B cell (primary cell): ENCODE measurements around the gene CACNA1G. TPM values are rescaled to one million over a fixed set of nuclear protein-coding genes. Genes with fewer than 3 reads are reported as not detected.

Experiments
- ATAC-seq: fragments of 200-7000 bp; cut with Tn5 transposase; one replicate; pipeline ENCODE4 v1.10.0; 2021; ENCODE audit warnings: low read depth, mild to moderate bottlenecking, moderate number of reproducible peaks, moderate library complexity
- CTCF ChIA-PET: fragments of 350-600 bp; sonication (Branson Sonifier 250); formaldehyde crosslinking; loops from one replicate; lab custom pipeline; 2021; ENCODE audit warnings: antibody characterized with exemption, inconsistent platforms; lab: Charles Lee
- POLR2A ChIA-PET: fragments of 350-600 bp; sonication (Branson Sonifier 250); formaldehyde crosslinking; loops from one replicate; lab custom pipeline; 2021; ENCODE audit warnings: antibody characterized with exemption; lab: Charles Lee
- DNase-seq: peaks from one replicate; pipeline ENCODE4 v3.0.0; 2013
- H2AFZ ChIP-seq: 2 replicates; pipeline ENCODE4 v1.6.1; 2012; ENCODE audit warnings: mild to moderate bottlenecking, low read depth, low read length; ENCODE audit not compliant: insufficient read depth, poor library complexity, severe bottlenecking
- H3K27ac ChIP-seq, 2 donors: 1 replicate in 1 of 2; 2 replicates in 1 of 2; pipeline ENCODE4 v1.5.1; 2012 to 2013; ENCODE audit warnings: low read length in 2 of 2, mild to moderate bottlenecking in 2 of 2, moderate library complexity in 1 of 2
- H3K27me3 ChIP-seq, 4 experiments: fragments of 200-600 bp in 1 of 4; sonication (generic) in 1 of 4; replicated peaks in 1 of 4; 1 replicate in 2 of 4; 2 replicates in 2 of 4; pipeline versions ENCODE4 v1.6.1 to v1.7.0; 2013 to 2016; ENCODE audit warnings: low read length in 3 of 4, mild to moderate bottlenecking in 2 of 4, mixed read lengths in 1 of 4, moderate library complexity in 1 of 4; ENCODE audit not compliant: insufficient read depth in 4 of 4, control insufficient read depth in 3 of 4; ENCODE audit errors: control extremely low read depth in 1 of 4
- H3K36me3 ChIP-seq, 2 experiments: replicated peaks in 1 of 2; 1 replicate in 1 of 2; 2 replicates in 1 of 2; pipeline versions ENCODE4 v1.6.1 to v1.7.1; 2013; ENCODE audit warnings: low read length in 1 of 2; ENCODE audit not compliant: insufficient read depth in 2 of 2, control insufficient read depth in 1 of 2; ENCODE audit errors: control extremely low read depth in 1 of 2, extremely low read depth in 1 of 2
- H3K4me1 ChIP-seq, 2 donors: fragments of 200-600 bp in 1 of 2; sonication (generic) in 1 of 2; 1 replicate in 1 of 2; 2 replicates in 1 of 2; pipeline versions ENCODE4 v1.5.1 to v1.6.1; 2013 to 2017; ENCODE audit warnings: low read length in 2 of 2; ENCODE audit not compliant: control insufficient read depth in 2 of 2, insufficient read depth in 2 of 2
- H3K4me2 ChIP-seq: replicated peaks from 2 replicates; pipeline ENCODE3; 2012; ENCODE audit warnings: mild to moderate bottlenecking, low read depth, low read length; ENCODE audit not compliant: poor library complexity, severe bottlenecking
- H3K4me3 ChIP-seq, 5 experiments: fragments of 200-600 bp in 1 of 5; sonication (generic) in 1 of 5; 1 replicate in 3 of 5; 2 replicates in 2 of 5; pipeline versions ENCODE4 v1.5.1 to v1.7.0; 2011 to 2016; ENCODE audit warnings: low read length in 4 of 5, mild to moderate bottlenecking in 4 of 5, low read depth in 2 of 5, control low read depth in 1 of 5, moderate library complexity in 1 of 5; ENCODE audit not compliant: insufficient read depth in 1 of 5; ENCODE audit errors: control extremely low read depth in 1 of 5, extremely low read depth in 1 of 5
- H3K79me2 ChIP-seq: fragments of 200-600 bp; sonication (generic); one replicate; pipeline ENCODE4 v1.6.0; 2016; ENCODE audit warnings: low read length; ENCODE audit not compliant: control insufficient read depth, insufficient read depth
- H3K9ac ChIP-seq: fragments of 200-600 bp; sonication (generic); 2 replicates; pipeline ENCODE4 v1.6.1; 2017; ENCODE audit warnings: mild to moderate bottlenecking, low read length, moderate library complexity
- H3K9me3 ChIP-seq, 3 donors: one replicate each; pipeline versions ENCODE4 v1.6.1 to v1.7.1; 2013; ENCODE audit warnings: low read length in 2 of 3; ENCODE audit not compliant: control insufficient read depth in 2 of 3, insufficient read depth in 1 of 3; ENCODE audit errors: control extremely low read depth in 1 of 3
- H4K20me1 ChIP-seq: 2 replicates; pipeline ENCODE4 v1.6.0; 2012; ENCODE audit warnings: mild to moderate bottlenecking, low read length; ENCODE audit not compliant: insufficient read depth, control insufficient read depth, poor library complexity, severe bottlenecking
- H3K27ac Mint-ChIP-seq: one replicate; pipeline ENCODE4 v1.8.0; 2021; ENCODE audit warnings: mixed read lengths
- H3K27me3 Mint-ChIP-seq: one replicate; pipeline ENCODE4 v1.8.0; 2021; ENCODE audit warnings: mixed read lengths
- H3K4me1 Mint-ChIP-seq: one replicate; pipeline ENCODE4 v1.8.0; 2021; ENCODE audit warnings: mixed read lengths
- H3K4me3 Mint-ChIP-seq: one replicate; pipeline ENCODE4 v1.8.0; 2021; ENCODE audit warnings: mixed read lengths
- H3K9me3 Mint-ChIP-seq: one replicate; pipeline ENCODE4 v1.8.0; 2022; ENCODE audit warnings: mixed read lengths; ENCODE audit not compliant: insufficient read depth
- EZH2 ChIP-seq: IDR thresholded peaks from 2 replicates; pipeline ENCODE4 v1.6.1; 2012; ENCODE audit warnings: borderline replicate concordance, low read depth, mild to moderate bottlenecking, moderate library complexity, low read length; ENCODE audit not compliant: insufficient read depth, poor library complexity, severe bottlenecking
- WGBS: methylation state at CpG from one replicate; pipeline ENCODE4 v1.1.5; 2013; ENCODE audit warnings: missing lambda C conversion rate; ENCODE audit not compliant: insufficient coverage; 5-methylcytosine and 5-hydroxymethylcytosine counted together
- intact Hi-C: fragments of 100-400 bp; cut with micrococcal nuclease; formaldehyde crosslinking; loops from one replicate; pipeline ENCODE4 v1.10.0; 2022
- polyA plus RNA-seq: library from polyadenylated mRNA; depleted of rRNA; stranded (reverse); fragments of >200 nt; gene quantifications from 2 replicates; pipeline ENCODE4 v1.2.3, GENCODE V29; 2012
- total RNA-seq, 2 donors: library from RNA; stranded (reverse); fragments of 120-200 nt in 1 of 2; gene quantifications; 1 replicate in 1 of 2; 2 replicates in 1 of 2; pipeline versions ENCODE4 v1.2.3 to v1.2.4, GENCODE V29; 2013 to 2022
- TF ChIP-seq, protein P1 (sequence below): fragments of 200-600 bp; IDR thresholded peaks from one replicate; pipeline ENCODE4 v1.8.0; 2022; ENCODE audit warnings: antibody characterized with exemption, mild to moderate bottlenecking

Gene CACNA1G
- total and polyA plus RNA-seq, 2 donors (not counting 1 experiment from before 2014, with no cell fraction given): 0.12 TPM; not detected in 1

DNA sequence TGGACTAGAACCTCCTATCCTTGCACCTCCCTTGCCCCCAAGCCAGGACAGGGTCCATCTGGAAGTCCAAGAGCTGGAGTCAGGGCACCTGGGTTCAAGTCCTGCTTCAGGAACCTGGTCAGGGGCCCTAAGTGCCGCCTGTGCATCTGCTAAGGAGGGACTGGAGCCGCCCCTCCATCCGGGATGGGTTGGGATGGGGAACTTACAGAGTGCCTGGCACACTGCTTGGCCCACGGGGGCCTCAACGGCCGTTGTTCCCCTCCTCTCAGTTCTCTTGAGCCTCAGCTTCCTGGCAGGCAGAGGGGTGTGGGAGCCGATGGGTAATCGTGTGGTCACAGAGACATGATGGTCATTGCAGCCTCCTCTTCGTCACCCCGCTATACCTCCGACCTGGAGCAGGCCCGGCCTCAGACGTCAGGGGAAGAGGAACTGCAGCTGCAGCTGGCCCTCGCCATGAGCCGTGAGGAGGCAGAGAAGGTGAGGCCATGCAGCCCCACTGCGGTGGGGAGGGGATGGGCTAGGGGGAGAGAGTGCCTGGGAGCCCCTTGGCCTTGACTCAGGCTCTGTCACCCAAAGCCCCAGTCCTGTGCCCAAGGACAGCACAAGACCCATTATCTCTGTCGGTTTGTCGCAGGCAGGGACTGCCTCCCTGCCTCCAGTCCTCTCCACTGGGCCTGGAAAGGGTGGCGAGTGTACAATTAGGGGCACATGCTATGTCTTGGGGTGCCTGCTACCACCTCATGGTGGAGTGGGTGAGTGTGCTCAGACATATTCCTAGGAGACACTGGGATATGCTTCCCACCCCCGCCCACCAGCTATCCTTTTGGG is 22.6 kb upstream of the CACNA1G start:
- ChIA-PET CTCF (no interaction called here), POLR2A (interaction anchor here (0.7 kb wide), 1 partner anchor 31 kb away, joined by 3 read pairs; no protein-coding TSS in a partner anchor)
- Histone ChIP-seq H3K9me3 (no peaks in the 10 kb centered on the region), H3K79me2 (no peaks in the 10 kb centered on the region), H3K4me2 (no peak overlapping the region), H4K20me1 (no peaks in the 10 kb centered on the region), H3K4me3 (no peak overlapping the region), H2AFZ (no peak overlapping the region), H3K9ac (no peak overlapping the region), H3K27ac (no peak overlapping the region), H3K27me3 (peaks cover 0 to 25% (median 8%) of the 10 kb centered on the region in 4 experiments), H3K36me3 (no peaks in the 10 kb centered on the region), H3K4me1 (peaks cover 16 to 23% of the 10 kb centered on the region in 2 donors)
- Mint-ChIP-seq H3K9me3 (no peaks in the 10 kb centered on the region), H3K27ac (no peak overlapping the region), H3K27me3 (peaks cover 35% of the 10 kb centered on the region), H3K4me3 (no peak overlapping the region), H3K4me1 (peaks cover 14% of the 10 kb centered on the region)
- intact Hi-C loops: no loop called here
- 89% methylated on average over 17 of the region's 20 CpGs for WGBS
- ATAC-seq: no peak
- no peak for DNase-seq
- TF ChIP-seq EZH2: no peak
- TF ChIP-seq, protein P1, sequence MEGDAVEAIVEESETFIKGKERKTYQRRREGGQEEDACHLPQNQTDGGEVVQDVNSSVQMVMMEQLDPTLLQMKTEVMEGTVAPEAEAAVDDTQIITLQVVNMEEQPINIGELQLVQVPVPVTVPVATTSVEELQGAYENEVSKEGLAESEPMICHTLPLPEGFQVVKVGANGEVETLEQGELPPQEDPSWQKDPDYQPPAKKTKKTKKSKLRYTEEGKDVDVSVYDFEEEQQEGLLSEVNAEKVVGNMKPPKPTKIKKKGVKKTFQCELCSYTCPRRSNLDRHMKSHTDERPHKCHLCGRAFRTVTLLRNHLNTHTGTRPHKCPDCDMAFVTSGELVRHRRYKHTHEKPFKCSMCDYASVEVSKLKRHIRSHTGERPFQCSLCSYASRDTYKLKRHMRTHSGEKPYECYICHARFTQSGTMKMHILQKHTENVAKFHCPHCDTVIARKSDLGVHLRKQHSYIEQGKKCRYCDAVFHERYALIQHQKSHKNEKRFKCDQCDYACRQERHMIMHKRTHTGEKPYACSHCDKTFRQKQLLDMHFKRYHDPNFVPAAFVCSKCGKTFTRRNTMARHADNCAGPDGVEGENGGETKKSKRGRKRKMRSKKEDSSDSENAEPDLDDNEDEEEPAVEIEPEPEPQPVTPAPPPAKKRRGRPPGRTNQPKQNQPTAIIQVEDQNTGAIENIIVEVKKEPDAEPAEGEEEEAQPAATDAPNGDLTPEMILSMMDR: no peak
